ENCODE data around the gene ACP2.

ACP2 gene

GRCh38 chr11:47280099-47280498, 31.5 kb upstream of the ACP2 start:
- peaks cover 80% of the 10 kb centered on the region for H3K36me3 ChIP-seq (ENCODE audit: insufficient read depth, low read length)
- no peak overlapping the region for H2AFZ ChIP-seq (ENCODE audit: low read length)
- no peaks in the 10 kb centered on the region for H3K9me3 ChIP-seq (ENCODE audit: low read length)
- H3K4me1 ChIP-seq (ENCODE audit: insufficient read depth, low read length, severe bottlenecking) = no peaks in the 10 kb centered on the region
- H3F3A ChIP-seq (ENCODE audit: insufficient read depth, low read length) = no peaks in the 10 kb centered on the region
- TF ChIP-seq, protein P1, sequence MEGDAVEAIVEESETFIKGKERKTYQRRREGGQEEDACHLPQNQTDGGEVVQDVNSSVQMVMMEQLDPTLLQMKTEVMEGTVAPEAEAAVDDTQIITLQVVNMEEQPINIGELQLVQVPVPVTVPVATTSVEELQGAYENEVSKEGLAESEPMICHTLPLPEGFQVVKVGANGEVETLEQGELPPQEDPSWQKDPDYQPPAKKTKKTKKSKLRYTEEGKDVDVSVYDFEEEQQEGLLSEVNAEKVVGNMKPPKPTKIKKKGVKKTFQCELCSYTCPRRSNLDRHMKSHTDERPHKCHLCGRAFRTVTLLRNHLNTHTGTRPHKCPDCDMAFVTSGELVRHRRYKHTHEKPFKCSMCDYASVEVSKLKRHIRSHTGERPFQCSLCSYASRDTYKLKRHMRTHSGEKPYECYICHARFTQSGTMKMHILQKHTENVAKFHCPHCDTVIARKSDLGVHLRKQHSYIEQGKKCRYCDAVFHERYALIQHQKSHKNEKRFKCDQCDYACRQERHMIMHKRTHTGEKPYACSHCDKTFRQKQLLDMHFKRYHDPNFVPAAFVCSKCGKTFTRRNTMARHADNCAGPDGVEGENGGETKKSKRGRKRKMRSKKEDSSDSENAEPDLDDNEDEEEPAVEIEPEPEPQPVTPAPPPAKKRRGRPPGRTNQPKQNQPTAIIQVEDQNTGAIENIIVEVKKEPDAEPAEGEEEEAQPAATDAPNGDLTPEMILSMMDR (IDR thresholded peaks at IDR 0.05; ENCODE audit: low read length) = no peak
- no peak for TF ChIP-seq EZH2 (IDR thresholded peaks at IDR 0.05; ENCODE audit: borderline replicate concordance, low read length)
- no peak overlapping the region for H3K27ac ChIP-seq (ENCODE audit: low read depth, low read length, poor library complexity, severe bottlenecking)
- H3K27me3 ChIP-seq (ENCODE audit: insufficient read depth, low read length) = no peaks in the 10 kb centered on the region
- no peak overlapping the region for H3K4me2 ChIP-seq (ENCODE audit: low read length)
- no peak overlapping the region for H3K9ac ChIP-seq (ENCODE audit: low read length)
- no peaks in the 10 kb centered on the region for H3K79me2 ChIP-seq (ENCODE audit: insufficient read depth, low read length)
- no peak overlapping the region for H3K4me3 ChIP-seq (ENCODE audit: low read depth, low read length, poor library complexity, severe bottlenecking)
- no peaks in the 10 kb centered on the region for H3K9me2 ChIP-seq (ENCODE audit: low read depth, low read length)
- no peaks in the 10 kb centered on the region for H4K20me1 ChIP-seq (ENCODE audit: insufficient read depth, low read length)

- no peak overlapping the region for H3K9ac ChIP-seq (ENCODE audit: low read length)
- no peaks in the 10 kb centered on the region for H3K9me2 ChIP-seq (ENCODE audit: low read depth, low read length)
- peaks cover 80% of the 10 kb centered on the region for H3K36me3 ChIP-seq (ENCODE audit: insufficient read depth, low read length)
- H4K20me1 ChIP-seq (ENCODE audit: insufficient read depth, low read length) = no peaks in the 10 kb centered on the region
- no peaks in the 10 kb centered on the region for H3K4me1 ChIP-seq (ENCODE audit: insufficient read depth, low read length, severe bottlenecking)
- no peak overlapping the region for H3K27ac ChIP-seq (ENCODE audit: low read depth, low read length, poor library complexity, severe bottlenecking)
- H2AFZ ChIP-seq (ENCODE audit: low read length) = no peak overlapping the region
- no peak overlapping the region for H3K4me2 ChIP-seq (ENCODE audit: low read length)
- no peaks in the 10 kb centered on the region for H3F3A ChIP-seq (ENCODE audit: insufficient read depth, low read length)
- TF ChIP-seq, protein P1 (IDR thresholded peaks at IDR 0.05; ENCODE audit: low read length) = no peak
- no peak for TF ChIP-seq EZH2 (IDR thresholded peaks at IDR 0.05; ENCODE audit: borderline replicate concordance, low read length)
- H3K4me3 ChIP-seq (ENCODE audit: low read depth, low read length, poor library complexity, severe bottlenecking) = no peak overlapping the region
- no peaks in the 10 kb centered on the region for H3K79me2 ChIP-seq (ENCODE audit: insufficient read depth, low read length)
- H3K27me3 ChIP-seq (ENCODE audit: insufficient read depth, low read length) = no peaks in the 10 kb centered on the region
- no peaks in the 10 kb centered on the region for H3K9me3 ChIP-seq (ENCODE audit: low read length)
Measured at GRCh38 chr11:47278769-47279168, 30.2 kb upstream of the ACP2 start.

GRCh38 chr11:47278058-47278457, 29.4 kb upstream of the ACP2 start:
- H3K79me2 ChIP-seq (ENCODE audit: insufficient read depth, low read length) = no peaks in the 10 kb centered on the region
- H3F3A ChIP-seq (ENCODE audit: insufficient read depth, low read length) = no peaks in the 10 kb centered on the region
- H3K4me1 ChIP-seq (ENCODE audit: insufficient read depth, low read length, severe bottlenecking) = no peaks in the 10 kb centered on the region
- no peaks in the 10 kb centered on the region for H3K27me3 ChIP-seq (ENCODE audit: insufficient read depth, low read length)
- peaks cover 79% of the 10 kb centered on the region for H3K36me3 ChIP-seq (ENCODE audit: insufficient read depth, low read length)
- no peaks in the 10 kb centered on the region for H3K9me2 ChIP-seq (ENCODE audit: low read depth, low read length)
- no peak overlapping the region for H3K27ac ChIP-seq (ENCODE audit: low read depth, low read length, poor library complexity, severe bottlenecking)
- no peak overlapping the region for H2AFZ ChIP-seq (ENCODE audit: low read length)
- no peak overlapping the region for H3K4me2 ChIP-seq (ENCODE audit: low read length)
- no peak overlapping the region for H3K4me3 ChIP-seq (ENCODE audit: low read depth, low read length, poor library complexity, severe bottlenecking)
- TF ChIP-seq EZH2 (IDR thresholded peaks at IDR 0.05; ENCODE audit: borderline replicate concordance, low read length) = no peak
- TF ChIP-seq, protein P1 (IDR thresholded peaks at IDR 0.05; ENCODE audit: low read length) = no peak
- no peaks in the 10 kb centered on the region for H3K9me3 ChIP-seq (ENCODE audit: low read length)
- H4K20me1 ChIP-seq (ENCODE audit: insufficient read depth, low read length) = no peaks in the 10 kb centered on the region
- no peak overlapping the region for H3K9ac ChIP-seq (ENCODE audit: low read length)
